ENCODE measurements around the gene OSGIN1. TPM values are rescaled to one million over a fixed set of nuclear protein-coding genes. Genes with fewer than 3 reads are reported as not detected.

Gene OSGIN1
- total RNA-seq, 1 experiment from 2014 or later: 9.8 TPM

DNA sequence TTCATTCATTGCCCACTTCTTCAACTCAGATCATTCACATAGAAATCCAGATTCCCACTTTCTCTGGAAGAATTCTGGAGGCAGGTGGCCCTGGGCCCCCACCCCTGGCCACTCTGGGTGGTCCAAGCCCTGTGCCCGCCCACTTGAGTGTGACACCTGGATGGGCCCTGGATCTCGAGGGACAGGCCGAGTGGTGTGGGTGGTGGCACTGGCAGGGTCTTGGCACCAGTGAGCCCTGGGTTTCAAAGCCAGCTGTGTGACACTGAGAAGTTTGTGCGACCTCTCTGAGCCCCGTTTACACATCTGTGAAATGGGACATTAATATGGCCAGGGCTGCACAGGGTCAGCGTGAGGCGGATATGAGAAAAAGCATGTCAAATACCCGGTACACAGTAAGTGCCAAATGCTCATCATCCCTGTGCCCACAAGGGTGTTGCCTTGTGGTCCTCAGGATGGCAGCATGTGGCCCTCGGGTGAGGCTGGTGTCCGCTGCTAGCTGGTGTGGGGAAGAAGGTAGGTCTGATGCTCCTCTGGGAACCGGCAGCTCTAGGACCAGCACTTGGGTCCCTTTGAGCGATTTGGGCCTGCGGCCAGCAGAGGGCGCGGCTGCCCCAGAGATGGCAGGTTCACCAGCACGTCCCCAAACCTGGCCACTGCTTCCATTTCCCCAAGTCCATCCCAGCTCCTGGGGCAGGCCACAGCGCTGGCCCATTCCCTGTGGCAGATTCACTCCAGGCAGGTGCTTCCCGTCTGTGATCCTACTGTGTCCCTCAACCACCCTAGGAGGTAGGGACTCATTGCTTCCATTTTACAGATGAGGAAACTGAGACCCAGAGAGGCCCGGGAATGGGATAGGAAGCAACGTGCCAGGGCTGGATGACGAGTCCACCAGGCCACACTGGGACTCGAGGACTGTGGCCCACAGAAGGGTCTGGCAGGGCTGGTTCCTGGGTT lies 3.6 kb downstream of the OSGIN1 start:
- H2AFZ ChIP-seq (ENCODE audit: low read length): no peak overlapping the region
- no peak overlapping the region for H3K27ac ChIP-seq (ENCODE audit: low read length)
- DNase-seq (peak; percentile 74), ATAC-seq (0 out of 2 replicates have a peak, but pooled peaks have one; percentile 9)
- H3F3A ChIP-seq (ENCODE audit: low read length, unreplicated experiment): no peaks in the 10 kb centered on the region
- H3K27me3 ChIP-seq (ENCODE audit: low read length): no peaks in the 10 kb centered on the region
- no peaks in the 10 kb centered on the region; the same call in 1 of the 2 replicates for H3K36me3 ChIP-seq (ENCODE audit: low read depth, low read length)
- no peak overlapping the region for H3K9ac ChIP-seq (ENCODE audit: low read length)
- H4K20me1 ChIP-seq (ENCODE audit: low read length): no peaks in the 10 kb centered on the region
- CTCF ChIA-PET: interaction anchor here (0.5 to 0.6 kb wide), 2 partner anchors 8 to 232 kb away, joined by 3 to 4 read pairs; no protein-coding TSS in a partner anchor
- H3K79me2 ChIP-seq (ENCODE audit: low read length): peaks cover 18% of the 10 kb centered on the region
- intact Hi-C loops (cut with micrococcal nuclease): loop anchor here (5.0 kb wide), 2 partner anchors 106 to 221 kb away; no protein-coding TSS in a partner anchor
- BruUV-seq (replicated peaks): no TSS peak
- peaks cover 15% of the 10 kb centered on the region for H3K4me1 ChIP-seq (ENCODE audit: insufficient read depth, low read length)
- H3K4me2 ChIP-seq (ENCODE audit: low read length): no peak overlapping the region
- TF ChIP-seq, protein P1, sequence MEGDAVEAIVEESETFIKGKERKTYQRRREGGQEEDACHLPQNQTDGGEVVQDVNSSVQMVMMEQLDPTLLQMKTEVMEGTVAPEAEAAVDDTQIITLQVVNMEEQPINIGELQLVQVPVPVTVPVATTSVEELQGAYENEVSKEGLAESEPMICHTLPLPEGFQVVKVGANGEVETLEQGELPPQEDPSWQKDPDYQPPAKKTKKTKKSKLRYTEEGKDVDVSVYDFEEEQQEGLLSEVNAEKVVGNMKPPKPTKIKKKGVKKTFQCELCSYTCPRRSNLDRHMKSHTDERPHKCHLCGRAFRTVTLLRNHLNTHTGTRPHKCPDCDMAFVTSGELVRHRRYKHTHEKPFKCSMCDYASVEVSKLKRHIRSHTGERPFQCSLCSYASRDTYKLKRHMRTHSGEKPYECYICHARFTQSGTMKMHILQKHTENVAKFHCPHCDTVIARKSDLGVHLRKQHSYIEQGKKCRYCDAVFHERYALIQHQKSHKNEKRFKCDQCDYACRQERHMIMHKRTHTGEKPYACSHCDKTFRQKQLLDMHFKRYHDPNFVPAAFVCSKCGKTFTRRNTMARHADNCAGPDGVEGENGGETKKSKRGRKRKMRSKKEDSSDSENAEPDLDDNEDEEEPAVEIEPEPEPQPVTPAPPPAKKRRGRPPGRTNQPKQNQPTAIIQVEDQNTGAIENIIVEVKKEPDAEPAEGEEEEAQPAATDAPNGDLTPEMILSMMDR (conservative IDR thresholded peaks at IDR 0.05; ENCODE audit: low read depth, low read length): peak; percentile 78
- TF ChIP-seq EZH2phosphoT487 (IDR thresholded peaks at IDR 0.05; ENCODE audit: borderline replicate concordance, low read length): no peak
- TF ChIP-seq EZH2 (IDR thresholded peaks at IDR 0.05; ENCODE audit: low read length, unreplicated experiment): no peak
- H3K4me3 ChIP-seq (ENCODE audit: low read length): no peak overlapping the region
- H3K9me2 ChIP-seq (replicated peaks; ENCODE audit: low read length): no peaks in the 10 kb centered on the region
- H3K9me3 ChIP-seq (ENCODE audit: low read length): no peaks in the 10 kb centered on the region
- POLR2A ChIA-PET (ENCODE audit: unreplicated experiment): no interaction called here

DNA sequence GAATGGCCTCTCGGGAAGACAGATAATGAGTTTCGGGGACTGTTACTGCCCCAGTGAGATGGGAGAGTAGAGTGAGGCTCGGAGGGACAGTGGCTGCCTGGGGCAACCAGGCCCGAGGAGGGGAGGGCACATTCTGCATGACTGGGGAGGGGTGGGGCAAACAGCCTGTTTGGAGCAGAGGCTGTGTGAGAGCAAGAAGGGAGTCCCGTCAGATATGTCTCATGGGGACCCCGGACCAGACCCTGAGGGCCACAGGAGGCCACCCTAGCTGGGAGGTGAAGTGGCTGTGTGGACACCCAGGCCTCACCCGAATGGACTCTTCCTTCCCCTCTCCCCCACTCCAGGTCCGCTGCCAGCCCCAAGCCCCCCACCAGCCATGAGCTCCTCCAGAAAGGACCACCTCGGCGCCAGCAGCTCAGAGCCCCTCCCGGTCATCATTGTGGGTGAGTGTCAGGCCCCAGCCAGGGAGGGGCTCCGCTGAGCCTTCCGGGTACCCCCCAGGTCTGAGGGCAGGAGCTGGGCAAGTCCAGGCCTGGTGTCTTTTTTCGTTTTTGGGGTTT lies 4.3 kb downstream of the OSGIN1 start:
- POLR2A ChIA-PET (ENCODE audit: unreplicated experiment): no interaction called here
- no peaks in the 10 kb centered on the region for H3F3A ChIP-seq (ENCODE audit: low read length, unreplicated experiment)

More for the DNA sequence above, 4.3 kb downstream of the OSGIN1 start:
- CTCF ChIA-PET: interaction anchor here (0.5 kb wide), 1 partner anchor 231 kb away, joined by 4 read pairs; no protein-coding TSS in a partner anchor
- DNase-seq: no peak
- Histone ChIP-seq H3K9me2 (replicated peaks; ENCODE audit: low read length) (no peaks in the 10 kb centered on the region), H2AFZ (ENCODE audit: low read length) (no peak overlapping the region), H3K4me2 (ENCODE audit: low read length) (no peak overlapping the region), H3K4me3 (ENCODE audit: low read length) (no peak overlapping the region), H3K79me2 (ENCODE audit: low read length) (peaks cover 18% of the 10 kb centered on the region), H3K27ac (ENCODE audit: low read length) (no peak overlapping the region), H3K36me3 (ENCODE audit: low read depth, low read length) (no peaks in the 10 kb centered on the region; the same call in 1 of the 2 replicates), H3K9ac (ENCODE audit: low read length) (no peak overlapping the region), H3K27me3 (ENCODE audit: low read length) (no peaks in the 10 kb centered on the region), H3K4me1 (ENCODE audit: insufficient read depth, low read length) (peaks cover 14% of the 10 kb centered on the region), H3K9me3 (ENCODE audit: low read length) (no peaks in the 10 kb centered on the region), H4K20me1 (ENCODE audit: low read length) (no peaks in the 10 kb centered on the region)
- ATAC-seq: no peak
- no peak for TF ChIP-seq EZH2 (IDR thresholded peaks at IDR 0.05; ENCODE audit: low read length, unreplicated experiment)
- TF ChIP-seq EZH2phosphoT487 (IDR thresholded peaks at IDR 0.05; ENCODE audit: borderline replicate concordance, low read length): no peak
- TF ChIP-seq, protein P1 (conservative IDR thresholded peaks at IDR 0.05; ENCODE audit: low read depth, low read length): no peak
- intact Hi-C loops (cut with micrococcal nuclease): loop anchor here (5.0 kb wide), 2 partner anchors 105 to 220 kb away; no protein-coding TSS in a partner anchor
- BruUV-seq (replicated peaks): no TSS peak
